A673 (cell line): ENCODE data around the gene C1orf21.

Source experiments
- EZH2 ChIP-seq: fragments of 200-600 bp; sonication (generic); IDR thresholded peaks from 2 replicates; pipeline ENCODE4 v1.6.1; 2017; ENCODE audit warnings: borderline replicate concordance, low read depth, mild to moderate bottlenecking, mixed read lengths, antibody characterized with exemption, low read length; ENCODE audit not compliant: poor library complexity, severe bottlenecking
- TF ChIP-seq, protein P1 (sequence below): fragments of 300-800, 200-600 bp; sonication (generic); conservative IDR thresholded peaks from 2 replicates; pipeline ENCODE4 v1.5.1; 2017; ENCODE audit warnings: low read depth, mild to moderate bottlenecking, antibody characterized with exemption, low read length, moderate library complexity, mixed read lengths

DNA sequence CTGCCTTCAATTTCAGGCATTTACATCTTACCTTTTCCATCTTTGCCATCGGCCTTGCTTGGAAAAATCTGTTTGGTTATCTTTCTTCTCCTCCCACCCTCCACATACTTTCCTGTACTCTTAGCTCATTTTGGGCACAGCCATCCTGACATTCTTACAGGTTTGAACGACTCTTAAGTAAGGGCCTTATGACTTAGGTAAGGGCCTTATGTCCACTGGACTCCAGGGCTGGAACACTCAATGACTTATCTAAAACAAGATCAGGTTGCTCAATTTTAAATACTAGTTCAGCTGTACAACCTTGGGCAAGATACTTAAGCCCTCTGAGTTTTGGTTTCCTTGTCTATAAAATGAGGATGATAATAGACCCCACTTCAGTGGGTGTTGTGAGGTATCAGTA is 40.9 kb downstream of the C1orf21 start:
- TF ChIP-seq, protein P1, sequence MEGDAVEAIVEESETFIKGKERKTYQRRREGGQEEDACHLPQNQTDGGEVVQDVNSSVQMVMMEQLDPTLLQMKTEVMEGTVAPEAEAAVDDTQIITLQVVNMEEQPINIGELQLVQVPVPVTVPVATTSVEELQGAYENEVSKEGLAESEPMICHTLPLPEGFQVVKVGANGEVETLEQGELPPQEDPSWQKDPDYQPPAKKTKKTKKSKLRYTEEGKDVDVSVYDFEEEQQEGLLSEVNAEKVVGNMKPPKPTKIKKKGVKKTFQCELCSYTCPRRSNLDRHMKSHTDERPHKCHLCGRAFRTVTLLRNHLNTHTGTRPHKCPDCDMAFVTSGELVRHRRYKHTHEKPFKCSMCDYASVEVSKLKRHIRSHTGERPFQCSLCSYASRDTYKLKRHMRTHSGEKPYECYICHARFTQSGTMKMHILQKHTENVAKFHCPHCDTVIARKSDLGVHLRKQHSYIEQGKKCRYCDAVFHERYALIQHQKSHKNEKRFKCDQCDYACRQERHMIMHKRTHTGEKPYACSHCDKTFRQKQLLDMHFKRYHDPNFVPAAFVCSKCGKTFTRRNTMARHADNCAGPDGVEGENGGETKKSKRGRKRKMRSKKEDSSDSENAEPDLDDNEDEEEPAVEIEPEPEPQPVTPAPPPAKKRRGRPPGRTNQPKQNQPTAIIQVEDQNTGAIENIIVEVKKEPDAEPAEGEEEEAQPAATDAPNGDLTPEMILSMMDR: no peak
- no peak for TF ChIP-seq EZH2
